Type B pancreatic cell (in vitro differentiated cells): ENCODE results near the gene CNTNAP2. TPM values are rescaled to one million over a fixed set of nuclear protein-coding genes. Genes with fewer than 3 reads are reported as not detected.

Source experiments
- DNase-seq: peaks from one replicate; pipeline ENCODE4 v3.0.0; 2021; ENCODE audit warnings: mixed read lengths; ENCODE audit not compliant: unreplicated experiment; ENCODE audit errors: extremely low spot score
- H3K27ac Mint-ChIP-seq: 2 replicates; pipeline ENCODE4 v1.8.0; 2021; ENCODE audit warnings: mild to moderate bottlenecking, mixed read lengths
- H3K27me3 Mint-ChIP-seq: 2 replicates; pipeline ENCODE4 v1.8.0; 2021; ENCODE audit warnings: mixed read lengths
- H3K36me3 Mint-ChIP-seq: 2 replicates; pipeline ENCODE4 v1.8.0; 2021; ENCODE audit warnings: mixed read lengths
- H3K4me1 Mint-ChIP-seq: one replicate; pipeline ENCODE4 v1.8.0; 2021; ENCODE audit warnings: mixed read lengths; ENCODE audit not compliant: unreplicated experiment
- H3K4me3 Mint-ChIP-seq: 2 replicates; pipeline ENCODE4 v1.8.0; 2021; ENCODE audit warnings: mild to moderate bottlenecking, mixed read lengths
- H3K9me3 Mint-ChIP-seq: 2 replicates; pipeline ENCODE4 v1.8.0; 2021; ENCODE audit warnings: mixed read lengths
- CTCF ChIP-seq: fragments of 200-600 bp; sonication (generic); conservative IDR thresholded peaks from 2 replicates; pipeline ENCODE4 v1.5.0; 2021; ENCODE audit warnings: antibody characterized with exemption, mild to moderate bottlenecking
- total RNA-seq: library from RNA; stranded (reverse); gene quantifications from 2 replicates; pipeline ENCODE4 v1.2.1, GENCODE V29; 2021; ENCODE audit warnings: low replicate concordance

The CNTNAP2 gene
- total RNA-seq, 1 donor from 2014 or later = 26.8 TPM

GRCh38 chr7:148340438-148341280 lies 2224.1 kb downstream of the CNTNAP2 start:
- peaks cover 19% of the 10 kb centered on the region for H3K4me1 Mint-ChIP-seq
- no peak overlapping the region for H3K27ac Mint-ChIP-seq
- peak overlapping the region; percentile 91 for H3K4me3 Mint-ChIP-seq
- no peak for TF ChIP-seq CTCF
- H3K36me3 Mint-ChIP-seq = no peaks in the 10 kb centered on the region
- no peak for DNase-seq
- H3K9me3 Mint-ChIP-seq = no peaks in the 10 kb centered on the region
- H3K27me3 Mint-ChIP-seq = peaks cover 94% of the 10 kb centered on the region

- peaks cover 78% of the 10 kb centered on the region for H3K27me3 Mint-ChIP-seq
- no peak for TF ChIP-seq CTCF
- H3K9me3 Mint-ChIP-seq = no peaks in the 10 kb centered on the region
- peaks cover 4% of the 10 kb centered on the region for H3K4me1 Mint-ChIP-seq
- H3K27ac Mint-ChIP-seq = no peak overlapping the region
- H3K4me3 Mint-ChIP-seq = no peak overlapping the region
- no peak for DNase-seq
- no peaks in the 10 kb centered on the region for H3K36me3 Mint-ChIP-seq
These were observed 2227.8 kb downstream of the CNTNAP2 start for GRCh38 chr7:148344406-148344805.

- DNase-seq = no peak
- no peak for TF ChIP-seq CTCF
- Mint-ChIP-seq H3K27me3 (peaks cover 70% of the 10 kb centered on the region), H3K9me3 (peaks cover 14% of the 10 kb centered on the region), H3K4me3 (no peak overlapping the region), H3K27ac (no peak overlapping the region), H3K4me1 (no peaks in the 10 kb centered on the region), H3K36me3 (no peaks in the 10 kb centered on the region)
These were observed 2231.4 kb downstream of the CNTNAP2 start for GRCh38 chr7:148347981-148348380.

GRCh38 chr7:148348466-148348865 lies 2231.9 kb downstream of the CNTNAP2 start:
- no peak for TF ChIP-seq CTCF
- H3K27ac Mint-ChIP-seq = no peak overlapping the region
- H3K4me1 Mint-ChIP-seq = no peaks in the 10 kb centered on the region
- peaks cover 14% of the 10 kb centered on the region for H3K9me3 Mint-ChIP-seq
- H3K27me3 Mint-ChIP-seq = peaks cover 70% of the 10 kb centered on the region
- H3K36me3 Mint-ChIP-seq = no peaks in the 10 kb centered on the region
- no peak overlapping the region for H3K4me3 Mint-ChIP-seq
- no peak for DNase-seq

- no peaks in the 10 kb centered on the region for H3K4me1 Mint-ChIP-seq
- H3K27ac Mint-ChIP-seq = no peak overlapping the region
- H3K27me3 Mint-ChIP-seq = peaks cover 52% of the 10 kb centered on the region
- H3K36me3 Mint-ChIP-seq = peaks cover 3% of the 10 kb centered on the region
- no peak for TF ChIP-seq CTCF
- peaks cover 14% of the 10 kb centered on the region for H3K9me3 Mint-ChIP-seq
- no peak for DNase-seq
- H3K4me3 Mint-ChIP-seq = no peak overlapping the region
These were observed 2239.7 kb downstream of the CNTNAP2 start for GRCh38 chr7:148356303-148356702.
